Measurements from ENCODE around the gene YWHAB. TPM values are rescaled to one million over a fixed set of nuclear protein-coding genes. Genes with fewer than 3 reads are reported as not detected.
"Not testable (repeated sequence)": the region's sequence is repeated elsewhere in the genome, so short reads cannot be mapped to it uniquely, and the experiment has no call there.

Gene YWHAB
- total RNA-seq, 1 donor: 180 TPM

- H3K4me3 ChIP-seq (ENCODE audit: low read depth, low read length): no peak overlapping the region
- peak; percentile 48 for DNase-seq (ENCODE audit: low read depth)
- TF ChIP-seq CTCF (IDR thresholded peaks at IDR 0.05; ENCODE audit: insufficient read depth, low read length): no peak
Observed at GRCh38 chr20:44866703-44867335, 18.7 kb upstream of the YWHAB start.

- no peak for DNase-seq (ENCODE audit: low read depth)
- TF ChIP-seq CTCF (IDR thresholded peaks at IDR 0.05; ENCODE audit: insufficient read depth, low read length): no peak
- no peak overlapping the region for H3K4me3 ChIP-seq (ENCODE audit: low read depth, low read length)
Observed at GRCh38 chr20:44869471-44869870, 16.0 kb upstream of the YWHAB start.

- not testable (repeated sequence) for H3K4me3 ChIP-seq (ENCODE audit: low read depth, low read length); DNase-seq (ENCODE audit: low read depth)
Observed at GRCh38 chr20:44882360-44882759, 3.1 kb upstream of the YWHAB start.

- no peak for TF ChIP-seq CTCF (IDR thresholded peaks at IDR 0.05; ENCODE audit: insufficient read depth, low read length)
- DNase-seq (ENCODE audit: low read depth): no peak
- no peak overlapping the region for H3K4me3 ChIP-seq (ENCODE audit: low read depth, low read length)
Observed at GRCh38 chr20:44883214-44883902, 2.1 kb upstream of the YWHAB start.

GRCh38 chr20:44884907-44885391 lies 556 bp upstream of the YWHAB start:
- peak overlapping the region; percentile 63 for H3K4me3 ChIP-seq (ENCODE audit: low read depth, low read length)
- TF ChIP-seq CTCF (IDR thresholded peaks at IDR 0.05; ENCODE audit: insufficient read depth, low read length): no peak
- no peak for DNase-seq (ENCODE audit: low read depth)

- H3K4me3 ChIP-seq (ENCODE audit: low read depth, low read length): peak overlapping the region; percentile 90
- DNase-seq (ENCODE audit: low read depth): no peak
- no peak for TF ChIP-seq CTCF (IDR thresholded peaks at IDR 0.05; ENCODE audit: insufficient read depth, low read length)
Observed at GRCh38 chr20:44886266-44886651, 754 bp downstream of the YWHAB start.

- peak overlapping the region; percentile 90 for H3K4me3 ChIP-seq (ENCODE audit: low read depth, low read length)
- no peak for DNase-seq (ENCODE audit: low read depth)
- no peak for TF ChIP-seq CTCF (IDR thresholded peaks at IDR 0.05; ENCODE audit: insufficient read depth, low read length)
Observed at GRCh38 chr20:44886828-44887227, 1.3 kb downstream of the YWHAB start.

Data from fibroblast of the aortic adventitia (primary cell).